ENCODE results near the gene CECR2. TPM values are rescaled to one million over a fixed set of nuclear protein-coding genes. Genes with fewer than 3 reads are reported as not detected.
A peak's percentile ranks its signal among the peaks of the same experiment; 100 is the strongest.

Gene CECR2
- not detected for polyA plus RNA-seq

GRCh38 chr22:17369439-17370025, at the start of gene CECR2:
CECR2 (plus strand) TSS chr22:17369460; CDS start chr22:17369784, 324 bp downstream.
- Mint-ChIP-seq H3K4me3 (peak within 1 kb of the TSS; percentile 11 to 92 (median 86)), H3K27me3 (peaks cover 54% of the 10 kb centered on the region), H3K27ac (peak within 1 kb of the TSS in 2 of 3 donors; percentile 13 to 86), H3K4me1 (peaks cover 12 to 28% (median 19%) of the 10 kb centered on the region in 3 donors), H3K36me3 (peaks cover 2% of the 10 kb centered on the region), H3K9me3 (peaks cover 0 to 5% (median 0%) of the 10 kb centered on the region in 3 donors)

GRCh38 chr22:17319546-17319945, 49.7 kb upstream of the CECR2 start:
- Mint-ChIP-seq H3K4me1 (peaks cover 0 to 2% (median 1%) of the 10 kb centered on the region in 3 donors), H3K27me3 (no peaks in the 10 kb centered on the region), H3K4me3 (no peak overlapping the region), H3K27ac (no peak overlapping the region), H3K36me3 (no peaks in the 10 kb centered on the region), H3K9me3 (peaks cover 0 to 3% (median 2%) of the 10 kb centered on the region in 3 donors)

GRCh38 chr22:17322511-17322910, 46.7 kb upstream of the CECR2 start:
- no peaks in the 10 kb centered on the region for H3K27me3 Mint-ChIP-seq
- no peaks in the 10 kb centered on the region for H3K36me3 Mint-ChIP-seq
- no peak overlapping the region for H3K27ac Mint-ChIP-seq
- peaks cover 0 to 3% (median 2%) of the 10 kb centered on the region in 3 donors for H3K9me3 Mint-ChIP-seq
- H3K4me3 Mint-ChIP-seq = no peak overlapping the region
- H3K4me1 Mint-ChIP-seq = peaks cover 0 to 2% (median 0%) of the 10 kb centered on the region in 3 donors

GRCh38 chr22:17331690-17332089, 37.6 kb upstream of the CECR2 start:
- Mint-ChIP-seq H3K4me3 (no peak overlapping the region), H3K9me3 (no peaks in the 10 kb centered on the region), H3K4me1 (peaks cover 0 to 2% (median 1%) of the 10 kb centered on the region in 3 donors), H3K27ac (peak overlapping the region in 1 of 3 donors; percentile 45), H3K36me3 (no peaks in the 10 kb centered on the region), H3K27me3 (peaks cover 4% of the 10 kb centered on the region)

- Mint-ChIP-seq H3K27me3 (peaks cover 5% of the 10 kb centered on the region), H3K27ac (peak overlapping the region in 1 of 3 donors; percentile 45), H3K9me3 (no peaks in the 10 kb centered on the region), H3K4me3 (no peak overlapping the region), H3K4me1 (peaks cover 0 to 2% (median 1%) of the 10 kb centered on the region in 3 donors), H3K36me3 (no peaks in the 10 kb centered on the region)
Measured at GRCh38 chr22:17332109-17332800, 37.0 kb upstream of the CECR2 start.

- no peaks in the 10 kb centered on the region for H3K9me3 Mint-ChIP-seq
- H3K4me3 Mint-ChIP-seq = no peak overlapping the region
- peak overlapping the region in 1 of 3 donors; percentile 14 for H3K27ac Mint-ChIP-seq
- H3K27me3 Mint-ChIP-seq = peaks cover 3% of the 10 kb centered on the region
- H3K36me3 Mint-ChIP-seq = no peaks in the 10 kb centered on the region
- H3K4me1 Mint-ChIP-seq = peaks cover 0 to 2% (median 1%) of the 10 kb centered on the region in 3 donors
Measured at GRCh38 chr22:17334059-17334458, 35.2 kb upstream of the CECR2 start.

- peaks cover 3% of the 10 kb centered on the region for H3K27me3 Mint-ChIP-seq
- no peak overlapping the region for H3K4me3 Mint-ChIP-seq
- peaks cover 0 to 2% (median 1%) of the 10 kb centered on the region in 3 donors for H3K4me1 Mint-ChIP-seq
- H3K27ac Mint-ChIP-seq = no peak overlapping the region
- no peaks in the 10 kb centered on the region for H3K9me3 Mint-ChIP-seq
- peaks cover 1% of the 10 kb centered on the region for H3K36me3 Mint-ChIP-seq
Measured at GRCh38 chr22:17334983-17335382, 34.3 kb upstream of the CECR2 start.

- Mint-ChIP-seq H3K9me3 (no peaks in the 10 kb centered on the region), H3K36me3 (peaks cover 1% of the 10 kb centered on the region), H3K27me3 (peaks cover 3% of the 10 kb centered on the region), H3K4me1 (peaks cover 0 to 2% (median 1%) of the 10 kb centered on the region in 3 donors), H3K4me3 (no peak overlapping the region), H3K27ac (no peak overlapping the region)
Measured at GRCh38 chr22:17336061-17336460, 33.2 kb upstream of the CECR2 start.

GRCh38 chr22:17337639-17338038, 31.6 kb upstream of the CECR2 start:
- peaks cover 0 to 2% (median 1%) of the 10 kb centered on the region in 3 donors for H3K4me1 Mint-ChIP-seq
- H3K9me3 Mint-ChIP-seq = peaks cover 0 to 2% (median 0%) of the 10 kb centered on the region in 3 donors
- no peak overlapping the region for H3K27ac Mint-ChIP-seq
- no peak overlapping the region for H3K4me3 Mint-ChIP-seq
- H3K36me3 Mint-ChIP-seq = peaks cover 1% of the 10 kb centered on the region
- H3K27me3 Mint-ChIP-seq = peaks cover 3% of the 10 kb centered on the region

- no peak overlapping the region for H3K27ac Mint-ChIP-seq
- H3K27me3 Mint-ChIP-seq = peaks cover 1% of the 10 kb centered on the region
- peaks cover 1% of the 10 kb centered on the region for H3K36me3 Mint-ChIP-seq
- H3K4me3 Mint-ChIP-seq = no peak overlapping the region
- H3K4me1 Mint-ChIP-seq = peaks cover 0 to 2% (median 1%) of the 10 kb centered on the region in 3 donors
- H3K9me3 Mint-ChIP-seq = peaks cover 0 to 2% (median 0%) of the 10 kb centered on the region in 3 donors
Measured at GRCh38 chr22:17339095-17339693, 30.1 kb upstream of the CECR2 start.

- Mint-ChIP-seq H3K27ac (peak overlapping the region in 1 of 3 donors; percentile 21), H3K4me3 (peak overlapping the region in 1 of 4 donors; percentile 32), H3K36me3 (peaks cover 1% of the 10 kb centered on the region)
Measured at GRCh38 chr22:17342361-17342760, 26.9 kb upstream of the CECR2 start.

GRCh38 chr22:17343766-17344165, 25.5 kb upstream of the CECR2 start:
- Mint-ChIP-seq H3K4me3 (no peak overlapping the region), H3K27ac (no peak overlapping the region), H3K9me3 (peaks cover 0 to 2% (median 0%) of the 10 kb centered on the region in 3 donors), H3K4me1 (peaks cover 0 to 1% (median 0%) of the 10 kb centered on the region in 3 donors), H3K27me3 (peaks cover 3% of the 10 kb centered on the region), H3K36me3 (peaks cover 1% of the 10 kb centered on the region)

More at GRCh38 chr22:17342361-17342760, 26.9 kb upstream of the CECR2 start:
- peaks cover 3% of the 10 kb centered on the region for H3K27me3 Mint-ChIP-seq
- H3K4me1 Mint-ChIP-seq = no peaks in the 10 kb centered on the region
- H3K9me3 Mint-ChIP-seq = peaks cover 0 to 2% (median 0%) of the 10 kb centered on the region in 3 donors

GRCh38 chr22:17346578-17346977, 22.7 kb upstream of the CECR2 start:
- Mint-ChIP-seq H3K4me3 (no peak overlapping the region), H3K27me3 (peaks cover 8% of the 10 kb centered on the region), H3K27ac (no peak overlapping the region), H3K4me1 (peaks cover 2 to 4% (median 3%) of the 10 kb centered on the region in 3 donors), H3K9me3 (peaks cover 0 to 2% (median 0%) of the 10 kb centered on the region in 3 donors), H3K36me3 (no peaks in the 10 kb centered on the region)

- peaks cover 2 to 4% (median 3%) of the 10 kb centered on the region in 3 donors for H3K4me1 Mint-ChIP-seq
- H3K9me3 Mint-ChIP-seq = no peaks in the 10 kb centered on the region
- no peaks in the 10 kb centered on the region for H3K36me3 Mint-ChIP-seq
- H3K4me3 Mint-ChIP-seq = no peak overlapping the region
- H3K27me3 Mint-ChIP-seq = peaks cover 8% of the 10 kb centered on the region
- no peak overlapping the region for H3K27ac Mint-ChIP-seq
Measured at GRCh38 chr22:17347724-17348123, 21.5 kb upstream of the CECR2 start.

- Mint-ChIP-seq H3K27ac (no peak overlapping the region), H3K4me1 (peaks cover 2 to 4% (median 3%) of the 10 kb centered on the region in 3 donors), H3K27me3 (peaks cover 8% of the 10 kb centered on the region), H3K4me3 (no peak overlapping the region), H3K9me3 (no peaks in the 10 kb centered on the region), H3K36me3 (no peaks in the 10 kb centered on the region)
Measured at GRCh38 chr22:17348464-17349103, 20.7 kb upstream of the CECR2 start.
